Spleen (tissue), 11 donors: ENCODE data around the gene DISC1. TPM values are rescaled to one million over a fixed set of nuclear protein-coding genes. Genes with fewer than 3 reads are reported as not detected.

Source experiments
- DNase-seq: peaks from one replicate; pipeline ENCODE4 v3.0.0-alpha.2; 2020
- H3K27ac ChIP-seq, 8 donors: fragments of 200-600 bp; sonication (generic) in 7 of 8; 1 replicate in 4 of 8; 2 replicates in 4 of 8; pipeline versions ENCODE4 v1.5.0 to v1.8.0; 2016 to 2021; ENCODE audit warnings: inconsistent platforms in 4 of 8, mild to moderate bottlenecking in 4 of 8, moderate library complexity in 1 of 8
- H3K27me3 ChIP-seq, 7 donors: fragments of 200-600 bp; sonication (generic) in 6 of 7; replicated peaks in 1 of 7; 1 replicate in 4 of 7; 2 replicates in 3 of 7; pipeline versions ENCODE4 v1.5.0 to v1.8.0; 2016 to 2021; ENCODE audit warnings: inconsistent platforms in 3 of 7, mild to moderate bottlenecking in 1 of 7
- H3K36me3 ChIP-seq, 6 donors: fragments of 200-600 bp; sonication (generic) in 5 of 6; 1 replicate in 4 of 6; 2 replicates in 2 of 6; pipeline versions ENCODE4 v1.5.0 to v1.8.0; 2016 to 2021; ENCODE audit warnings: inconsistent platforms in 2 of 6
- H3K4me1 ChIP-seq, 6 donors: fragments of 200-600 bp; sonication (generic) in 5 of 6; 1 replicate in 3 of 6; 2 replicates in 3 of 6; pipeline versions ENCODE4 v1.5.0 to v1.8.0; 2016 to 2021; ENCODE audit warnings: inconsistent platforms in 3 of 6
- H3K4me3 ChIP-seq, 8 donors: fragments of 200-600 bp; sonication (generic) in 7 of 8; 1 replicate in 4 of 8; 2 replicates in 4 of 8; pipeline versions ENCODE4 v1.5.0 to v1.8.0; 2016 to 2021; ENCODE audit warnings: inconsistent platforms in 4 of 8, mild to moderate bottlenecking in 4 of 8, moderate library complexity in 2 of 8
- H3K9me3 ChIP-seq, 8 donors: fragments of 200-600 bp; sonication (generic) in 7 of 8; 1 replicate in 4 of 8; 2 replicates in 4 of 8; pipeline versions ENCODE4 v1.5.0 to v1.8.0; 2016 to 2021; ENCODE audit warnings: inconsistent platforms in 4 of 8
- POLR2A ChIP-seq, 3 donors: fragments of 450-650 bp; IDR thresholded peaks; one replicate each; pipeline ENCODE4 v1.5.1; 2017; ENCODE audit warnings: antibody characterized with exemption in 3 of 3, mild to moderate bottlenecking in 1 of 3
- POLR2AphosphoS5 ChIP-seq, 3 donors: sonication (generic); formaldehyde crosslinking; IDR thresholded peaks; one replicate each; pipeline ENCODE4 v1.5.1; 2017; ENCODE audit warnings: antibody characterized with exemption in 3 of 3
- WGBS, 5 donors: extraction: QIAGEN DNeasy Blood & Tissue Kit in 3 of 5; methylation state at CpG; one replicate each; pipeline versions ENCODE4 v1.1.5 to v1.1.7; 2013 to 2018; 5-methylcytosine and 5-hydroxymethylcytosine counted together
- intact Hi-C: fragments of 100-400 bp; cut with DNase I; formaldehyde crosslinking; loops from one replicate; pipeline ENCODE4 v1.15.0; 2023; ENCODE audit warnings: low total_unique reads
- polyA plus RNA-seq, 3 donors: library from polyadenylated mRNA; stranded (reverse); fragments of 200-250 nt; gene quantifications; one replicate each; pipeline ENCODE4 v1.2.1, GENCODE V29; 2013
- total RNA-seq, 7 donors: library from RNA; depleted of rRNA in 3 of 7; stranded (reverse); fragments of >200 nt in 3 of 7; fragmentation: NEBNext Ultra II Directional in 4 of 7; extraction: Animal tissue kit (Norgen Biotek cat#: 25700) in 4 of 7; gene quantifications; one replicate each; pipeline versions ENCODE4 v1.1.0 to v1.2.1, GENCODE V29; 2016 to 2021
- TF ChIP-seq, protein P1 (sequence below), 11 experiments: fragments of 200-600 bp in 7 of 11; fragments of 450-650 bp in 4 of 11; sonication (generic) in 4 of 11; IDR thresholded peaks in 8 of 11; conservative IDR thresholded peaks in 3 of 11; 1 replicate in 7 of 11; 2 replicates in 4 of 11; pipeline versions ENCODE4 v1.4.0 to v1.8.0; 2016 to 2021; ENCODE audit warnings: antibody characterized with exemption in 11 of 11, inconsistent platforms in 4 of 11, mild to moderate bottlenecking in 1 of 11
- donor health status: healthy with polysubstance abuse.
- donor health status: DM: no; HTN: no; CAD: no; lungs with moderate emphysema.
- donor health status: DM: no; HTN: no; CAD: no.
- donor health status: Bipolar disorder and iron deficiency.
- donor health status: healthy.
- donor health status: DM: no; HTN: no; CAD: no.
- donor health status: DM: yes; HTN: yes; CAD: no.

Gene DISC1
- total and polyA plus RNA-seq, 10 donors: 0.89 to 36.4 (median 24.2) TPM

DNA sequence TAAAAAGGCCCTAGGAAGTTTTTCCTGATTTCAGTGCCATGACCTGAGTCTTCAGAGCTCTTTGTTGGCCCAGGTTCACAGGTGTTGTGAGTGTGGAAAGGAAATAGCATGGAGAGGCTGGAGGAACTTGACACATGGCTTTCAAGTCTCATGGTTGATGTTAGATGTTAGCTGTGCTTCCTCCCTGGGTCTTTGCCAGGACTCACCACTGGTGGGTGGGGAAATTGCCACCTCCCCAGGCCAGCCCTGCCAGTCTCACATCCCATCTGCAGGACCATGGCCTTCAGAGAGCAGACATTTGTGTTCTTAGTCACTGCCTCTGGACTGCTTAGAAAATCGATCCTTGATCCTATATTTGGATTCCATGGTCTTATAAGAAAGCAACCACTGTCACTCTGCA is 383.2 kb downstream of the DISC1 start:
- TF ChIP-seq POLR2A (IDR thresholded peaks at IDR 0.05): no peak
- TF ChIP-seq POLR2AphosphoS5 (IDR thresholded peaks at IDR 0.05): no peak
- TF ChIP-seq, protein P1, sequence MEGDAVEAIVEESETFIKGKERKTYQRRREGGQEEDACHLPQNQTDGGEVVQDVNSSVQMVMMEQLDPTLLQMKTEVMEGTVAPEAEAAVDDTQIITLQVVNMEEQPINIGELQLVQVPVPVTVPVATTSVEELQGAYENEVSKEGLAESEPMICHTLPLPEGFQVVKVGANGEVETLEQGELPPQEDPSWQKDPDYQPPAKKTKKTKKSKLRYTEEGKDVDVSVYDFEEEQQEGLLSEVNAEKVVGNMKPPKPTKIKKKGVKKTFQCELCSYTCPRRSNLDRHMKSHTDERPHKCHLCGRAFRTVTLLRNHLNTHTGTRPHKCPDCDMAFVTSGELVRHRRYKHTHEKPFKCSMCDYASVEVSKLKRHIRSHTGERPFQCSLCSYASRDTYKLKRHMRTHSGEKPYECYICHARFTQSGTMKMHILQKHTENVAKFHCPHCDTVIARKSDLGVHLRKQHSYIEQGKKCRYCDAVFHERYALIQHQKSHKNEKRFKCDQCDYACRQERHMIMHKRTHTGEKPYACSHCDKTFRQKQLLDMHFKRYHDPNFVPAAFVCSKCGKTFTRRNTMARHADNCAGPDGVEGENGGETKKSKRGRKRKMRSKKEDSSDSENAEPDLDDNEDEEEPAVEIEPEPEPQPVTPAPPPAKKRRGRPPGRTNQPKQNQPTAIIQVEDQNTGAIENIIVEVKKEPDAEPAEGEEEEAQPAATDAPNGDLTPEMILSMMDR (IDR thresholded peaks at IDR 0.05 in 8 of 11, conservative IDR thresholded peaks at IDR 0.05 in 3 of 11): no peak
- H3K27me3 ChIP-seq: no peaks in the 10 kb centered on the region
- H3K4me1 ChIP-seq: peaks cover 0 to 17% (median 9%) of the 10 kb centered on the region in 6 donors
- DNase-seq: no peak
- peaks cover 0 to 5% (median 0%) of the 10 kb centered on the region in 6 donors for H3K36me3 ChIP-seq
- no peak overlapping the region for H3K4me3 ChIP-seq
- WGBS, 5 donors: 64 to 92% (median 79%) methylated on average over 1 of the region's 1 CpG
- H3K9me3 ChIP-seq: no peaks in the 10 kb centered on the region
- intact Hi-C loops: no loop called here
- no peak overlapping the region for H3K27ac ChIP-seq

DNA sequence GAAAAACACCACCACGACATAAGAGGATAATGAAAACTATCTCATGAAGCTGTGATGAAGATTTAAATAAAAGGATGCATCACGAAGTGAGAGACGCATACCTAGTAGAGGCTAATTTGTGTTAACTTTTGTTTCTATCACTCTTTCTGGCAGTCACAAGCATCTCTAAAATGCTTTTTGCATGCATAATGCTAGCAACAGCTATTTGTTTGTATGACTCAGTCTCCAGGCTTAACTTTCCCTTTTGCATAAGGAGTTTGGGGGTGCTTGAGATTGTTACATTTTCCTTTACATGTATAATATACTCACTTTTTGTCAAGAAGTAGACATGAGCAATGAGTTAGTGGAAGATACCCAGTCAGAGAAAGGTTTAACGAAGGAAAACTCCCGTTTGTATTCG is 385.4 kb downstream of the DISC1 start:
- H3K27me3 ChIP-seq: no peaks in the 10 kb centered on the region
- 90 to 96% (median 94%) methylated on average over 6 of the region's 6 CpGs for WGBS, 5 donors
- TF ChIP-seq, protein P1 (IDR thresholded peaks at IDR 0.05 in 8 of 11, conservative IDR thresholded peaks at IDR 0.05 in 3 of 11): no peak
- no peak for TF ChIP-seq POLR2AphosphoS5 (IDR thresholded peaks at IDR 0.05)
- no peak for TF ChIP-seq POLR2A (IDR thresholded peaks at IDR 0.05)
- H3K9me3 ChIP-seq: no peaks in the 10 kb centered on the region
- no peak overlapping the region for H3K4me3 ChIP-seq
- DNase-seq: no peak
- intact Hi-C loops: no loop called here
- peaks cover 0 to 5% (median 0%) of the 10 kb centered on the region in 6 donors for H3K36me3 ChIP-seq
- H3K27ac ChIP-seq: no peak overlapping the region
- H3K4me1 ChIP-seq: peaks cover 0 to 17% (median 9%) of the 10 kb centered on the region in 6 donors

DNA sequence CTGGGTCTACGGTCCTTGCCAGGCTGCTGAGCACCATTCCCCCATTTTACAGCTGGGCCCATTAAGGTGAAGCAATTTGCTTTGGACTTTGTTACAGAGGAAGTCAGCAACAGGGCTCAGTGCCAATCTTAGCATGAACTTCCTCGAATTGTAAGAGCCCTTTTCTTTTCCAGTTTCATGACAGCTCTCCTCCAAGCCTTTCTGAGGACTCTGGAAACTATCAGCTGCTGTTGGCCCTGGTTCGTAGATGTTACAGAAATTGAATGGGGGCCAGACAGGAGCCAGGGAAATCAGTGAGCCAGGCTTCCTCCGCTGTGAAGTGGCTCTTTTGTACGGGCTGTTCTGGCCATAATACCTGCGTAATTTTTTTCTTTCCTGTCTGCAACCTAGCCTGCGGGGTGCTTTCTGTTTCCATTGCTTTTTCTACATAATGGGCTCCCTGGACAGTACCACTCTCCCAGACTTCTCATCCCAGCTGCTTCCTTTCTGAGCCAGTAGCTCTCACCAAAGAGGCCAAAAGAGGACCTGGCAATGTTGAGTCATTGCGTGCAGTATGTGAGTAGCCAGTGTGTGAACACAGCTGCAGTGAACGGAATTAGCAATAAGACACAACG is 386.3 kb downstream of the DISC1 start:
- DNase-seq: no peak
- Histone ChIP-seq H3K9me3 (no peaks in the 10 kb centered on the region), H3K27me3 (no peaks in the 10 kb centered on the region), H3K4me3 (no peak overlapping the region), H3K27ac (peak overlapping the region in 3 of 8 donors; percentile 37 to 38 (median 38)), H3K4me1 (peaks cover 0 to 17% (median 9%) of the 10 kb centered on the region in 6 donors), H3K36me3 (peaks cover 0 to 5% (median 0%) of the 10 kb centered on the region in 6 donors)
- intact Hi-C loops: no loop called here
- WGBS, 5 donors: 44 to 63% (median 52%) methylated on average over 10 of the region's 10 CpGs
- TF ChIP-seq POLR2A (IDR thresholded peaks at IDR 0.05): no peak
- no peak for TF ChIP-seq POLR2AphosphoS5 (IDR thresholded peaks at IDR 0.05)
- TF ChIP-seq, protein P1 (IDR thresholded peaks at IDR 0.05 in 8 of 11, conservative IDR thresholded peaks at IDR 0.05 in 3 of 11): no peak

DNA sequence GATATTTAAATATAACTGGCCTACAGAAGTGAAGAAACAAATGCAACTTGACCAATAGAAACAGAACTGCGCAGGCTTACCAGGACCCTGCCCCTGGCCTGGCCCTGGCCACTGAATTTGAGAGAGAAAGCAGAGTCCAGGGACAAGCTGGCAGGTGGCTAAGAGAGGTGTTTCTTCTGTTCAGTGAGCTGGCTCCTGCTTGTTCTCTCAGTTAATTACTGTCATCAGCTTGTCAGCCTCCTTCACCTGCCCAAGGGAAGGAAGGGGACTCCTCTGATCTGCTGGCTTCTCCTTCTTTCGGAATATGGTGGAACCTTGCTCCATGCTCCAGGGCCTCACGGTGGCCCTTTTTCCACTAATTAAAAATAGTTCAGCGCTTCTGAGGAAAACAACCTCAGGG is 388.4 kb downstream of the DISC1 start:
- TF ChIP-seq, protein P1 (IDR thresholded peaks at IDR 0.05 in 8 of 11, conservative IDR thresholded peaks at IDR 0.05 in 3 of 11): no peak
- TF ChIP-seq POLR2A (IDR thresholded peaks at IDR 0.05) (no peak), POLR2AphosphoS5 (IDR thresholded peaks at IDR 0.05) (no peak)
- Histone ChIP-seq H3K4me1 (peaks cover 0 to 17% (median 9%) of the 10 kb centered on the region in 6 donors), H3K27ac (no peak overlapping the region), H3K27me3 (no peaks in the 10 kb centered on the region), H3K9me3 (no peaks in the 10 kb centered on the region), H3K4me3 (no peak overlapping the region), H3K36me3 (peaks cover 0 to 6% (median 0%) of the 10 kb centered on the region in 6 donors)
- intact Hi-C loops: no loop called here
- DNase-seq: no peak
- WGBS, 5 donors: 85 to 97% (median 94%) methylated on average over 4 of the region's 4 CpGs
